Activated T-cell treated with anti-CD3 and anti-CD28 coated beads for 1 hour (primary cell): Measurements from ENCODE around the gene CHRNB4.
"Not testable (repeated sequence)": the region's sequence is repeated elsewhere in the genome, so short reads cannot be mapped to it uniquely, and the experiment has no call there.

ENCODE experiments used
- DNase-seq: peaks from one replicate; pipeline ENCODE4 v3.0.0-alpha.2; 2020; ENCODE audit warnings: low read depth

Gene CHRNB4

GRCh38 chr15:78616506-78616905, 24.5 kb downstream of the CHRNB4 start:
- no peak for DNase-seq

- no peak for DNase-seq
Measured at GRCh38 chr15:78615151-78615589, 25.8 kb downstream of the CHRNB4 start.

- no peak for DNase-seq
Measured at GRCh38 chr15:78614021-78614420, 27.0 kb downstream of the CHRNB4 start.

GRCh38 chr15:78609551-78609950, 31.5 kb downstream of the CHRNB4 start:
- not testable (repeated sequence) for DNase-seq

GRCh38 chr15:78605680-78606079, 35.3 kb downstream of the CHRNB4 start:
- no peak for DNase-seq

- no peak for DNase-seq
Measured at GRCh38 chr15:78605201-78605600, 35.8 kb downstream of the CHRNB4 start.

- DNase-seq = no peak
Measured at GRCh38 chr15:78604420-78604819, 36.6 kb downstream of the CHRNB4 start.

GRCh38 chr15:78603467-78603866, 37.5 kb downstream of the CHRNB4 start:
- DNase-seq = no peak

GRCh38 chr15:78599189-78599588, 41.8 kb downstream of the CHRNB4 start:
- no peak for DNase-seq

- no peak for DNase-seq
Measured at GRCh38 chr15:78598348-78598747, 42.7 kb downstream of the CHRNB4 start.

- DNase-seq = no peak
Measured at GRCh38 chr15:78597583-78597982, 43.4 kb downstream of the CHRNB4 start.

GRCh38 chr15:78574944-78575343, 66.1 kb downstream of the CHRNB4 start:
- DNase-seq = no peak
